Right atrium auricular region (tissue), 2 donors: Measurements from ENCODE around the gene S100A6. TPM values are rescaled to one million over a fixed set of nuclear protein-coding genes. Genes with fewer than 3 reads are reported as not detected.
"Not testable (repeated sequence)": the region's sequence is repeated elsewhere in the genome, so short reads cannot be mapped to it uniquely, and the experiment has no call there.

Experiments
- DNase-seq: peaks from one replicate; pipeline ENCODE4 v3.0.0-alpha.2; 2019; ENCODE audit warnings: low spot score
- H3K27ac ChIP-seq, 2 donors: fragments of 200-600 bp; sonication (generic); 1 replicate in 1 of 2; 2 replicates in 1 of 2; pipeline ENCODE4 v1.5.1; 2016 to 2019
- H3K27me3 ChIP-seq, 2 donors: fragments of 200-600 bp; sonication (generic); one replicate each; pipeline versions ENCODE4 v1.5.1 to v1.6.0; 2017 to 2019
- H3K36me3 ChIP-seq: fragments of 200-600 bp; sonication (generic); one replicate; pipeline ENCODE4 v1.5.1; 2016
- H3K4me1 ChIP-seq, 2 donors: fragments of 200-600 bp; sonication (generic); one replicate each; pipeline versions ENCODE4 v1.5.1 to v1.6.0; 2017 to 2019
- H3K4me3 ChIP-seq, 2 donors: fragments of 200-600 bp; sonication (generic); 1 replicate in 1 of 2; 2 replicates in 1 of 2; pipeline ENCODE4 v1.5.1; 2017 to 2019; ENCODE audit warnings: mild to moderate bottlenecking in 1 of 2, moderate library complexity in 1 of 2
- H3K9me3 ChIP-seq, 2 donors: fragments of 200-600 bp; sonication (generic); one replicate each; pipeline ENCODE4 v1.5.1; 2019
- CTCF ChIP-seq, 2 donors: fragments of 200-600 bp; sonication (generic); IDR thresholded peaks; one replicate each; pipeline ENCODE4 v1.5.1; 2019; ENCODE audit warnings: antibody characterized with exemption in 2 of 2
- total RNA-seq, 2 donors: library from RNA; depleted of rRNA; stranded (reverse); fragments of >200 nt; gene quantifications; one replicate each; pipeline ENCODE4 v1.1.0, GENCODE V29; 2016

The S100A6 gene
- total RNA-seq, 2 donors from 2014 or later, result 156 to 324 TPM

GRCh38 chr1:153527683-153528040 lies 8.1 kb downstream of the S100A6 start:
- no peaks in the 10 kb centered on the region for H3K9me3 ChIP-seq
- H3K27me3 ChIP-seq, result no peaks in the 10 kb centered on the region
- no peak overlapping the region for H3K27ac ChIP-seq
- no peak for TF ChIP-seq CTCF (IDR thresholded peaks at IDR 0.05)
- no peaks in the 10 kb centered on the region for H3K36me3 ChIP-seq
- peaks cover 0 to 28% of the 10 kb centered on the region in 2 donors for H3K4me1 ChIP-seq
- no peak overlapping the region for H3K4me3 ChIP-seq
- no peak for DNase-seq

- no peaks in the 10 kb centered on the region for H3K9me3 ChIP-seq
- no peak overlapping the region for H3K4me3 ChIP-seq
- DNase-seq, result no peak
- no peak overlapping the region for H3K27ac ChIP-seq
- no peaks in the 10 kb centered on the region for H3K27me3 ChIP-seq
- H3K4me1 ChIP-seq, result peaks cover 0 to 22% of the 10 kb centered on the region in 2 donors
- no peak for TF ChIP-seq CTCF (IDR thresholded peaks at IDR 0.05)
- H3K36me3 ChIP-seq, result no peaks in the 10 kb centered on the region
These were observed 8.6 kb downstream of the S100A6 start for GRCh38 chr1:153527023-153527682.

DNA sequence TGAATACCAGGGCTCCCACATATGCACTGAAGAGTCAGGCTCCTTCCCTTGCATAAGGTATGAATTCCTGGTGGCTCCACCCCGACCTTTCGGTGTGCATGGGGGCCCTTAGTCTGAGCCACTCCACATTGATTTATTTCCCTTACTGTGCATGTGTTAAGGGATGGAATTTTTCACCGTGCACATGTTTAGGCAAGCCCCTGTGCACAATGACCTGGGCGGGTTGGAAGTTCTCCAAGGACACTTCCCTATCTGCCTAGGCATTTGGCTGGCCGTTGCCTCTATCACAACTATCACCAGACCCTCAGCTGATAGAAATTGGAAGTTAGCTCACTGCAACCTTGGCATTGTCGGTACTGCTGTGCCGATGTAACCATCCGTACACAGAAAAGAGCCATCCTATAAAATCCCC lies 9.7 kb downstream of the S100A6 start:
- DNase-seq, result no peak
- no peaks in the 10 kb centered on the region for H3K27me3 ChIP-seq
- H3K9me3 ChIP-seq, result no peaks in the 10 kb centered on the region
- no peak overlapping the region for H3K4me3 ChIP-seq
- TF ChIP-seq CTCF (IDR thresholded peaks at IDR 0.05), result no peak
- H3K27ac ChIP-seq, result no peak overlapping the region
- H3K4me1 ChIP-seq, result peaks cover 0 to 20% of the 10 kb centered on the region in 2 donors
- H3K36me3 ChIP-seq, result no peaks in the 10 kb centered on the region

DNA sequence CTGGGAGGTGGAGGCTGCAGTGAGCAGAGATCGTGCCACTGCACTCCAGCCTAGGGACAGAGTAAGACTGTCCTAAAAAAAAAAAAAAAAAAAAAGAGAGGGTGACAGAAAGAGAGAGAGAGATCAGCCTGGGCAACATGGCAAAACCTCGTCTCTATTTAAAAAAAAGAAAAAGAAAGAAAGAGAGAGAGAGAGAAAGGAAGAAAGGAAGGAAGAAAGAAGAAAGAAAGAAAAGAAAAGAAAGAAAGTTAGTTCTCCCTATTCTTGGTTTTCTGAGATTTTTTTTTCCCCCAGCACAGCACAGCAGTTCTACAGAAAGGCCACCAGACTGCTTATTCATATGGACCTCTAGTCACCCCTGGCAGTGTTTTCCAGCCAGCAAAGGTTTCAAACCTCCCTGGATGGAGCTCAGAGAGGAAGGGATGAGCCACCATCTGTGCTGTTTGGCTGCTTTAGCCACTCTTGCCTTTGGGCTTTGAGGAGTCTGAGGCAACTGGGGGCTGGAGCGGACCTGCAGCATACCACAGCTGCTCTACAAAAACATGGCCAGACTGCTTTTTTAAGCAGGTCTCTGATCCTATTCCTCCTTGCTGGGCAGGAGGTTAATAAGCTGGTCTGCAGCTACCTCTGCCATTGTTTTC lies 10.6 kb downstream of the S100A6 start:
- no peak overlapping the region for H3K4me3 ChIP-seq
- no peak for DNase-seq
- no peak for TF ChIP-seq CTCF (IDR thresholded peaks at IDR 0.05)
- no peaks in the 10 kb centered on the region for H3K27me3 ChIP-seq
- no peak overlapping the region for H3K27ac ChIP-seq
- no peaks in the 10 kb centered on the region for H3K9me3 ChIP-seq
- no peaks in the 10 kb centered on the region for H3K36me3 ChIP-seq
- H3K4me1 ChIP-seq, result peaks cover 0 to 20% of the 10 kb centered on the region in 2 donors

GRCh38 chr1:153522353-153523048 lies 13.3 kb downstream of the S100A6 start:
- not testable (repeated sequence) for H3K36me3 ChIP-seq, H3K27me3 ChIP-seq, H3K9me3 ChIP-seq, DNase-seq, H3K4me3 ChIP-seq, H3K27ac ChIP-seq
- H3K4me1 ChIP-seq, result peaks cover 0 to 20% of the 10 kb centered on the region in 2 donors

GRCh38 chr1:153521808-153522207 lies 14.0 kb downstream of the S100A6 start:
- not testable (repeated sequence) for H3K9me3 ChIP-seq, H3K36me3 ChIP-seq, H3K27ac ChIP-seq, H3K27me3 ChIP-seq, DNase-seq, H3K4me3 ChIP-seq
- H3K4me1 ChIP-seq, result peaks cover 0 to 15% of the 10 kb centered on the region in 2 donors
